SK-N-SH treated with all-trans-retinoic acid at 6 μM for 48 hours (cell line): ENCODE results near the gene MOBP.

Experiments used
- ATAC-seq: fragments of 200-7000 bp; cut with Tn5 transposase; 3 replicates; pipeline ENCODE4 v1.9.1; 2020; ENCODE audit warnings: mild to moderate bottlenecking, moderate library complexity
- CSDC2 ChIP-seq: fragments of 250-450 bp; sonication (Bioruptor Pico); IDR thresholded peaks from 2 replicates; pipeline ENCODE4 v1.5.0; 2020; ENCODE audit warnings: mild to moderate bottlenecking, moderate library complexity
- CSRNP3 ChIP-seq: fragments of 250-450 bp; sonication (Bioruptor Pico); IDR thresholded peaks from 2 replicates; pipeline ENCODE4 v1.5.1; 2021; ENCODE audit warnings: mild to moderate bottlenecking, moderate library complexity
- ESRRG ChIP-seq: fragments of 250-450 bp; sonication (Bioruptor Pico); IDR thresholded peaks from 2 replicates; pipeline ENCODE4 v1.6.1; 2021; ENCODE audit warnings: mild to moderate bottlenecking
- GLIS3 ChIP-seq: fragments of 250-450 bp; sonication (Bioruptor Pico); IDR thresholded peaks from 2 replicates; pipeline ENCODE4 v1.5.0; 2020; ENCODE audit warnings: mild to moderate bottlenecking, moderate library complexity
- ISL1 ChIP-seq: fragments of 250-450 bp; sonication (Bioruptor Pico); IDR thresholded peaks from 2 replicates; pipeline ENCODE4 v2.1.2; 2022; ENCODE audit warnings: mild to moderate bottlenecking, moderate library complexity
- OSR1 ChIP-seq: fragments of 250-450 bp; sonication (Bioruptor Pico); IDR thresholded peaks from 2 replicates; pipeline ENCODE4 v1.8.0; 2022; ENCODE audit warnings: moderate library complexity, mild to moderate bottlenecking, inconsistent platforms
- PATZ1 ChIP-seq: fragments of 250-450 bp; sonication (Bioruptor Pico); IDR thresholded peaks from 2 replicates; pipeline ENCODE4 v1.8.0; 2020; ENCODE audit warnings: mild to moderate bottlenecking, moderate library complexity, borderline replicate concordance
- POU6F1 ChIP-seq: fragments of 250-450 bp; sonication (Bioruptor Pico); IDR thresholded peaks from 2 replicates; pipeline ENCODE4 v1.8.0; 2021; ENCODE audit warnings: low read depth, mild to moderate bottlenecking, moderate library complexity, borderline replicate concordance
- RARB ChIP-seq: fragments of 250-450 bp; sonication (Bioruptor Pico); IDR thresholded peaks from 2 replicates; pipeline ENCODE4 v1.8.0; 2021; ENCODE audit warnings: mild to moderate bottlenecking, moderate library complexity
- SNAI2 ChIP-seq: fragments of 250-450 bp; sonication (Bioruptor Pico); IDR thresholded peaks from 2 replicates; pipeline ENCODE4 v1.5.0; 2020; ENCODE audit warnings: mild to moderate bottlenecking, moderate library complexity
- TCF4 ChIP-seq: fragments of 250-450 bp; sonication (Bioruptor Pico); IDR thresholded peaks from 2 replicates; pipeline ENCODE4 v1.8.0; 2021; ENCODE audit warnings: mild to moderate bottlenecking, moderate library complexity, borderline replicate concordance
- ZFP3 ChIP-seq: fragments of 250-450 bp; sonication (Bioruptor Pico); IDR thresholded peaks from 2 replicates; pipeline ENCODE4 v1.5.0; 2020; ENCODE audit warnings: mild to moderate bottlenecking, moderate library complexity
- ZFP30 ChIP-seq: fragments of 450-650 bp; formaldehyde crosslinking; IDR thresholded peaks from 2 replicates; pipeline ENCODE4 v1.5.0; 2022; ENCODE audit warnings: mild to moderate bottlenecking, moderate library complexity
- ZNF565 ChIP-seq: fragments of 450-650 bp; formaldehyde crosslinking; conservative IDR thresholded peaks from 2 replicates; pipeline ENCODE4 v1.5.0; 2020; ENCODE audit warnings: low read depth, mild to moderate bottlenecking, moderate library complexity
- ZNF8 ChIP-seq: fragments of 450-650 bp; formaldehyde crosslinking; IDR thresholded peaks from 2 replicates; pipeline ENCODE4 v1.5.0; 2020; ENCODE audit warnings: mild to moderate bottlenecking, moderate library complexity
- TF ChIP-seq, protein P1 (sequence below): fragments of 250-450 bp; sonication (Bioruptor Pico); IDR thresholded peaks from 2 replicates; pipeline ENCODE4 v1.5.0; 2020; ENCODE audit warnings: mild to moderate bottlenecking, moderate library complexity
- TF ChIP-seq, protein P2 (sequence below): fragments of 250-450 bp; sonication (Bioruptor Pico); IDR thresholded peaks from 2 replicates; pipeline ENCODE4 v1.5.1; 2020; ENCODE audit warnings: low read depth, mild to moderate bottlenecking, moderate library complexity

Gene MOBP

DNA sequence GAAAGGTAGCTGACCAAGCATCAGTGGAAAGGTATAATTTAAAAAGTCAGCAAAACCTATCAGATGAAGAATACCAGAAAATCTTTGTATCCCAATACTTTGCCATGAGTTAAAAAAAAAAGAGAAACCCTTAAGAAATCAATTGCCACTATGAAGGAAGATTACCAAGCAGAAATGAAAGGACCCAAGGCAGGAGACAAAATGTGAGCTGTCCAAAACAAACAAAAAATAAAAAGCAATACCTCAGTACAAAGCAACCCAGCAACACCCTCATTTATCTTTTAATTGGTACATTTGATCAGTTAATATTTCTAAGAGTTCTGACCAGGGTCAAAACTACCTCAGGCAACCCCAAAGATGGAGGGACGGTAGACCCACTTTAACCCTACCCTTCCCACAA is 65.3 kb downstream of the MOBP start (continued):
- TF ChIP-seq, protein P1, sequence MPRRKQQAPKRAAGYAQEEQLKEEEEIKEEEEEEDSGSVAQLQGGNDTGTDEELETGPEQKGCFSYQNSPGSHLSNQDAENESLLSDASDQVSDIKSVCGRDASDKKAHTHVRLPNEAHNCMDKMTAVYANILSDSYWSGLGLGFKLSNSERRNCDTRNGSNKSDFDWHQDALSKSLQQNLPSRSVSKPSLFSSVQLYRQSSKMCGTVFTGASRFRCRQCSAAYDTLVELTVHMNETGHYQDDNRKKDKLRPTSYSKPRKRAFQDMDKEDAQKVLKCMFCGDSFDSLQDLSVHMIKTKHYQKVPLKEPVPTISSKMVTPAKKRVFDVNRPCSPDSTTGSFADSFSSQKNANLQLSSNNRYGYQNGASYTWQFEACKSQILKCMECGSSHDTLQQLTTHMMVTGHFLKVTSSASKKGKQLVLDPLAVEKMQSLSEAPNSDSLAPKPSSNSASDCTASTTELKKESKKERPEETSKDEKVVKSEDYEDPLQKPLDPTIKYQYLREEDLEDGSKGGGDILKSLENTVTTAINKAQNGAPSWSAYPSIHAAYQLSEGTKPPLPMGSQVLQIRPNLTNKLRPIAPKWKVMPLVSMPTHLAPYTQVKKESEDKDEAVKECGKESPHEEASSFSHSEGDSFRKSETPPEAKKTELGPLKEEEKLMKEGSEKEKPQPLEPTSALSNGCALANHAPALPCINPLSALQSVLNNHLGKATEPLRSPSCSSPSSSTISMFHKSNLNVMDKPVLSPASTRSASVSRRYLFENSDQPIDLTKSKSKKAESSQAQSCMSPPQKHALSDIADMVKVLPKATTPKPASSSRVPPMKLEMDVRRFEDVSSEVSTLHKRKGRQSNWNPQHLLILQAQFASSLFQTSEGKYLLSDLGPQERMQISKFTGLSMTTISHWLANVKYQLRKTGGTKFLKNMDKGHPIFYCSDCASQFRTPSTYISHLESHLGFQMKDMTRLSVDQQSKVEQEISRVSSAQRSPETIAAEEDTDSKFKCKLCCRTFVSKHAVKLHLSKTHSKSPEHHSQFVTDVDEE (CRISPR knock-in tag), result no peak
- no peak for TF ChIP-seq ZFP30 (CRISPR knock-in tag)
- TF ChIP-seq TCF4, result no peak
- TF ChIP-seq PATZ1, result no peak
- TF ChIP-seq, all 23 proteins: peak for 0

- no peak for ATAC-seq
- TF ChIP-seq ESRRG, result no peak
- TF ChIP-seq OSR1 (CRISPR knock-in tag), result no peak
- no peak for TF ChIP-seq ISL1
- TF ChIP-seq, protein P1 (CRISPR knock-in tag), result no peak
- TF ChIP-seq SNAI2 (CRISPR knock-in tag), result no peak
- no peak for TF ChIP-seq CSDC2
Observed at GRCh38 chr3:39533226-39533625, 65.7 kb downstream of the MOBP start.

GRCh38 chr3:39540162-39540921 is 72.9 kb downstream of the MOBP start:
- TF ChIP-seq CSRNP3 (CRISPR knock-in tag) (no peak), SNAI2 (CRISPR knock-in tag) (no peak), TCF4 (no peak), ZNF565 (CRISPR knock-in tag) (no peak), OSR1 (CRISPR knock-in tag) (no peak), ZNF8 (CRISPR knock-in tag) (no peak), RARB (CRISPR knock-in tag) (no peak)
- TF ChIP-seq, protein P2, sequence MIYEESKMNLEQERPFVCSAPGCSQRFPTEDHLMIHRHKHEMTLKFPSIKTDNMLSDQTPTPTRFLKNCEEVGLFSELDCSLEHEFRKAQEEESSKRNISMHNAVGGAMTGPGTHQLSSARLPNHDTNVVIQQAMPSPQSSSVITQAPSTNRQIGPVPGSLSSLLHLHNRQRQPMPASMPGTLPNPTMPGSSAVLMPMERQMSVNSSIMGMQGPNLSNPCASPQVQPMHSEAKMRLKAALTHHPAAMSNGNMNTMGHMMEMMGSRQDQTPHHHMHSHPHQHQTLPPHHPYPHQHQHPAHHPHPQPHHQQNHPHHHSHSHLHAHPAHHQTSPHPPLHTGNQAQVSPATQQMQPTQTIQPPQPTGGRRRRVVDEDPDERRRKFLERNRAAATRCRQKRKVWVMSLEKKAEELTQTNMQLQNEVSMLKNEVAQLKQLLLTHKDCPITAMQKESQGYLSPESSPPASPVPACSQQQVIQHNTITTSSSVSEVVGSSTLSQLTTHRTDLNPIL, result no peak
- no peak; the same call in 2 of the 3 replicates for ATAC-seq

DNA sequence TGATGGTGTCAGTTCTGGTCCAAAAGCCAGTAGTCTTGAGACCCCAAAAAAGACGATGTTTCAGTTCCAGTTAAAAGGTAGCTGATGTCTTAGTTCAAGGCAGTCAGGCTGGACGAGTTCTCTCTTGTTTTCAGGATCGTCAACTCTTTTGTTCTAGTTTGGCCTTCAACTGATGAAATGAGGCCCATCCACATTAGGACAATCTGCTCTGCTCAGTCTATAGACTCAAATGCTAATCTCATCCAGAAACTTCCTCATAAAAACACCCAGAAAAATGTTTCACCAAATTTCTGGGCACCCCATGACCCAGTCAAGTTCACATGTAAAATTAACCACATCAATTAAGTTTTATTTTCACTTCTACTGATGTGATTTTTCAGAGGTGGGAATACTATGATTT is 74.0 kb downstream of the MOBP start:
- no peak for ATAC-seq
- no peak for TF ChIP-seq ZFP3 (CRISPR knock-in tag)
- TF ChIP-seq ZNF8 (CRISPR knock-in tag), result no peak
- no peak for TF ChIP-seq POU6F1
- TF ChIP-seq, protein P2, result no peak
- no peak for TF ChIP-seq ZFP30 (CRISPR knock-in tag)
- TF ChIP-seq TCF4, result no peak
- TF ChIP-seq GLIS3 (CRISPR knock-in tag), result no peak
- TF ChIP-seq, protein P1 (CRISPR knock-in tag), result no peak
